Lung (tissue), 12 donors: ENCODE results near the gene ETV2. TPM values are rescaled to one million over a fixed set of nuclear protein-coding genes. Genes with fewer than 3 reads are reported as not detected.

Experiments used
- ATAC-seq: fragments of 200-7000 bp; cut with Tn5 transposase; one replicate; pipeline ENCODE4 v1.9.1; 2020; ENCODE audit warnings: moderate number of reproducible peaks; ENCODE audit not compliant: insufficient read depth, low FRiP score
- DNase-seq, 3 donors: peaks; one replicate each; pipeline ENCODE4 v3.0.0-alpha.2; 2013 to 2017
- H3K27ac ChIP-seq, 2 donors: one replicate each; pipeline ENCODE4 v1.5.1; 2013; ENCODE audit warnings: mild to moderate bottlenecking in 2 of 2, moderate library complexity in 2 of 2, control low read depth in 1 of 2, inconsistent platforms in 1 of 2, low read depth in 1 of 2, low read length in 1 of 2
- H3K27me3 ChIP-seq, 3 donors: one replicate each; pipeline ENCODE4 v1.5.1; 2013; ENCODE audit warnings: low read length in 2 of 3; ENCODE audit not compliant: control insufficient read depth in 3 of 3, insufficient read depth in 3 of 3
- H3K36me3 ChIP-seq, 4 donors: one replicate each; pipeline ENCODE4 v1.5.1; 2013; ENCODE audit warnings: low read length in 4 of 4, mild to moderate bottlenecking in 1 of 4, moderate library complexity in 1 of 4; ENCODE audit not compliant: control insufficient read depth in 4 of 4, insufficient read depth in 4 of 4
- H3K4me1 ChIP-seq, 5 donors: one replicate each; pipeline ENCODE4 v1.5.1; 2013; ENCODE audit warnings: low read length in 5 of 5, mild to moderate bottlenecking in 2 of 5, moderate library complexity in 1 of 5; ENCODE audit not compliant: control insufficient read depth in 5 of 5, insufficient read depth in 5 of 5
- H3K4me3 ChIP-seq: one replicate; pipeline ENCODE4 v1.5.1; 2013; ENCODE audit warnings: mild to moderate bottlenecking, control low read depth, moderate library complexity
- H3K9ac ChIP-seq, 2 donors: one replicate each; pipeline ENCODE4 v1.5.1; 2013; ENCODE audit warnings: low read length in 2 of 2, control low read depth in 1 of 2; ENCODE audit not compliant: insufficient read depth in 1 of 2
- H3K9me3 ChIP-seq, 4 donors: one replicate each; pipeline ENCODE4 v1.5.1; 2013; ENCODE audit warnings: low read length in 3 of 4, mild to moderate bottlenecking in 1 of 4, moderate library complexity in 1 of 4; ENCODE audit not compliant: control insufficient read depth in 4 of 4, insufficient read depth in 3 of 4
- WGBS, 2 donors: extraction: QIAGEN DNeasy Blood & Tissue Kit; methylation state at CpG; one replicate each; pipeline ENCODE4 v1.1.7; 2013; 5-methylcytosine and 5-hydroxymethylcytosine counted together
- polyA plus RNA-seq, 2 donors: library from polyadenylated mRNA; stranded (reverse); fragments of 200-250 nt; gene quantifications; one replicate each; pipeline ENCODE4 v1.2.1, GENCODE V29; 2013
- total RNA-seq, 2 donors: library from RNA; depleted of rRNA in 1 of 2; stranded (reverse); fragments of >200 nt in 1 of 2; gene quantifications; one replicate each; pipeline ENCODE4 v1.2.1, GENCODE V29; 2014 to 2021
- TF ChIP-seq, protein P1 (sequence below): IDR thresholded peaks from 2 replicates; pipeline ENCODE4 v1.5.1; 2012; ENCODE audit warnings: mild to moderate bottlenecking; ENCODE audit errors: control extremely low read depth, extremely low read depth
- donor health status: control.
- donor health status: control.
- donor health status: Bipolar disorder and iron deficiency.
- donor health status: healthy.
- donor health status: DM: yes; HTN: yes; CAD: no.

The ETV2 gene
- total and polyA plus RNA-seq, 4 donors: 0.31 to 2.5 (median 1.1) TPM

DNA sequence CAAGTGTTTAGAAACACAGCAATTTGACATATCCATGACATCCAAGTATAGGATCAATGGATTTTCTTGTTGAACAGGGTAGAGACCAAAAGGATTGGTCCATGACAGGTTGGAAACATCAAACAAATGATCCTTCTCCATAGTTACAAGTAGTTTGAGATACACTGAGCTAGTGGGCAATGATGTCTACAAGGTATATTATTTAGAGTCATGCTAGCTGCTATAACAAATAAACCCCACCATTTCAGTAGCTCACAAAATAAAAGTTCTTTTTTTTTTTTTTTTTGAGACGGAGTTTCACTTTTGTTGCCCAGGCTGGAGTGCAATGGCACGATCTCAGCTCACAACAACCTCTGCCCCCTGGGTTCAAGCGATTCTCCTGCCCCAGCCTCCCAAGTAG lies 33.9 kb upstream of the ETV2 start:
- Histone ChIP-seq H3K27me3 (no peaks in the 10 kb centered on the region), H3K9me3 (peaks cover 0 to 5% (median 2%) of the 10 kb centered on the region in 4 donors), H3K27ac (no peak overlapping the region), H3K4me3 (no peak overlapping the region), H3K36me3 (peaks cover 0 to under 1% (median 0%) of the 10 kb centered on the region in 4 donors), H3K4me1 (peaks cover 0 to 4% (median 2%) of the 10 kb centered on the region in 5 donors), H3K9ac (no peak overlapping the region)
- ATAC-seq (no peak), DNase-seq (no peak)
- WGBS, 2 donors: 78 to 87% methylated on average over 3 of the region's 3 CpGs
- TF ChIP-seq, protein P1, sequence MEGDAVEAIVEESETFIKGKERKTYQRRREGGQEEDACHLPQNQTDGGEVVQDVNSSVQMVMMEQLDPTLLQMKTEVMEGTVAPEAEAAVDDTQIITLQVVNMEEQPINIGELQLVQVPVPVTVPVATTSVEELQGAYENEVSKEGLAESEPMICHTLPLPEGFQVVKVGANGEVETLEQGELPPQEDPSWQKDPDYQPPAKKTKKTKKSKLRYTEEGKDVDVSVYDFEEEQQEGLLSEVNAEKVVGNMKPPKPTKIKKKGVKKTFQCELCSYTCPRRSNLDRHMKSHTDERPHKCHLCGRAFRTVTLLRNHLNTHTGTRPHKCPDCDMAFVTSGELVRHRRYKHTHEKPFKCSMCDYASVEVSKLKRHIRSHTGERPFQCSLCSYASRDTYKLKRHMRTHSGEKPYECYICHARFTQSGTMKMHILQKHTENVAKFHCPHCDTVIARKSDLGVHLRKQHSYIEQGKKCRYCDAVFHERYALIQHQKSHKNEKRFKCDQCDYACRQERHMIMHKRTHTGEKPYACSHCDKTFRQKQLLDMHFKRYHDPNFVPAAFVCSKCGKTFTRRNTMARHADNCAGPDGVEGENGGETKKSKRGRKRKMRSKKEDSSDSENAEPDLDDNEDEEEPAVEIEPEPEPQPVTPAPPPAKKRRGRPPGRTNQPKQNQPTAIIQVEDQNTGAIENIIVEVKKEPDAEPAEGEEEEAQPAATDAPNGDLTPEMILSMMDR: no peak

- no peak overlapping the region for H3K27ac ChIP-seq
- DNase-seq (no peak), ATAC-seq (no peak)
- no peak overlapping the region for H3K4me3 ChIP-seq
- peaks cover 0 to 3% (median 0%) of the 10 kb centered on the region in 4 donors for H3K36me3 ChIP-seq
- H3K27me3 ChIP-seq: no peaks in the 10 kb centered on the region
- WGBS, 2 donors: 83 to 95% methylated on average over 2 of the region's 2 CpGs
- TF ChIP-seq, protein P1: no peak
- H3K4me1 ChIP-seq: peaks cover 0 to 8% (median 3%) of the 10 kb centered on the region in 5 donors
- no peak overlapping the region for H3K9ac ChIP-seq
- H3K9me3 ChIP-seq: peaks cover 0 to 5% (median 2%) of the 10 kb centered on the region in 4 donors
These were observed 33.3 kb upstream of the ETV2 start for GRCh38 chr19:35608251-35608650.

GRCh38 chr19:35609851-35610353 lies 31.6 kb upstream of the ETV2 start:
- H3K9ac ChIP-seq: no peak overlapping the region
- no peak for ATAC-seq
- 36 to 55% methylated on average over 6 of the region's 6 CpGs for WGBS, 2 donors

More at GRCh38 chr19:35609851-35610353, 31.6 kb upstream of the ETV2 start:
- DNase-seq: no peak
- TF ChIP-seq, protein P1: no peak
- H3K4me3 ChIP-seq: no peak overlapping the region
- peaks cover 0 to 3% (median 0%) of the 10 kb centered on the region in 4 donors for H3K36me3 ChIP-seq
- H3K27ac ChIP-seq: no peak overlapping the region
- H3K9me3 ChIP-seq: peaks cover 0 to 5% (median 2%) of the 10 kb centered on the region in 4 donors
- H3K4me1 ChIP-seq: peaks cover 0 to 10% (median 3%) of the 10 kb centered on the region in 5 donors
- H3K27me3 ChIP-seq: no peaks in the 10 kb centered on the region
